Uterus (tissue), 4 donors: ENCODE measurements around the gene LCORL. TPM values are rescaled to one million over a fixed set of nuclear protein-coding genes. Genes with fewer than 3 reads are reported as not detected.

ENCODE experiments used
- DNase-seq, 2 donors: peaks; one replicate each; pipeline ENCODE4 v3.0.0-alpha.2; 2019 to 2020
- H3K27ac ChIP-seq, 2 donors: fragments of 200-600 bp; sonication (generic); 1 replicate in 1 of 2; 2 replicates in 1 of 2; pipeline ENCODE4 v1.5.1; 2016 to 2018
- H3K27me3 ChIP-seq, 2 donors: fragments of 200-600 bp; sonication (generic); one replicate each; pipeline ENCODE4 v1.5.1; 2018 to 2019; ENCODE audit warnings: control low read depth in 1 of 2
- H3K36me3 ChIP-seq, 2 donors: fragments of 200-600 bp; sonication (generic); one replicate each; pipeline ENCODE4 v1.5.1; 2019; ENCODE audit warnings: control low read depth in 1 of 2
- H3K4me1 ChIP-seq, 2 donors: fragments of 200-600 bp; sonication (generic); one replicate each; pipeline ENCODE4 v1.5.1; 2018 to 2019; ENCODE audit warnings: control low read depth in 1 of 2
- H3K4me3 ChIP-seq, 2 donors: fragments of 200-600 bp; sonication (generic); 1 replicate in 1 of 2; 2 replicates in 1 of 2; pipeline ENCODE4 v1.5.1; 2018 to 2019; ENCODE audit warnings: mild to moderate bottlenecking in 1 of 2
- H3K9me3 ChIP-seq, 2 donors: fragments of 200-600 bp; sonication (generic); one replicate each; pipeline ENCODE4 v1.5.1; 2019; ENCODE audit warnings: control low read depth in 1 of 2
- CTCF ChIP-seq, 4 experiments: fragments of 200-600 bp in 2 of 4; fragments of 450-650 bp in 2 of 4; sonication (generic) in 2 of 4; IDR thresholded peaks; one replicate each; pipeline ENCODE4 v1.5.1; 2016 to 2019; ENCODE audit warnings: antibody characterized with exemption in 4 of 4, mild to moderate bottlenecking in 2 of 4, moderate library complexity in 1 of 4
- POLR2A ChIP-seq, 2 donors: fragments of 450-650 bp; IDR thresholded peaks; one replicate each; pipeline ENCODE4 v1.6.1; 2016; ENCODE audit warnings: antibody characterized with exemption in 2 of 2, mild to moderate bottlenecking in 1 of 2, moderate library complexity in 1 of 2
- intact Hi-C: fragments of 100-400 bp; cut with DNase I; formaldehyde crosslinking; loops from one replicate; pipeline ENCODE4 v1.15.1; 2023; ENCODE audit warnings: low total_unique reads
- total RNA-seq, 4 donors: library from RNA; depleted of rRNA in 3 of 4; stranded (reverse); fragments of >200 nt in 3 of 4; gene quantifications; one replicate each; pipeline versions ENCODE4 v1.1.0 to v1.2.4, GENCODE V29; 2014 to 2023
- donor health status: DM: yes; HTN: yes; CAD: no.

The LCORL gene
- total RNA-seq, 4 donors from 2014 or later: 14.1 to 66.7 (median 23.1) TPM

- Histone ChIP-seq H3K27ac (no peak overlapping the region), H3K27me3 (no peaks in the 10 kb centered on the region), H3K9me3 (no peaks in the 10 kb centered on the region), H3K36me3 (no peaks in the 10 kb centered on the region), H3K4me3 (no peak overlapping the region), H3K4me1 (no peaks in the 10 kb centered on the region)
- intact Hi-C loops: no loop called here
- no peak for TF ChIP-seq CTCF (IDR thresholded peaks at IDR 0.05)
- no peak for TF ChIP-seq POLR2A (IDR thresholded peaks at IDR 0.05)
- no peak for DNase-seq
Measured at GRCh38 chr4:17911608-17912007, 109.9 kb downstream of the LCORL start.

- no peaks in the 10 kb centered on the region for H3K27me3 ChIP-seq
- H3K36me3 ChIP-seq: no peaks in the 10 kb centered on the region
- no peaks in the 10 kb centered on the region for H3K4me1 ChIP-seq
- no peak for TF ChIP-seq CTCF (IDR thresholded peaks at IDR 0.05)
- no peak for TF ChIP-seq POLR2A (IDR thresholded peaks at IDR 0.05)
- DNase-seq: no peak
- H3K4me3 ChIP-seq: no peak overlapping the region
- no peak overlapping the region for H3K27ac ChIP-seq
- intact Hi-C loops: no loop called here
- no peaks in the 10 kb centered on the region for H3K9me3 ChIP-seq
Measured at GRCh38 chr4:17898553-17899055, 123.0 kb downstream of the LCORL start.

- intact Hi-C loops: no loop called here
- Histone ChIP-seq H3K36me3 (no peaks in the 10 kb centered on the region), H3K4me1 (no peaks in the 10 kb centered on the region), H3K9me3 (no peaks in the 10 kb centered on the region), H3K27me3 (no peaks in the 10 kb centered on the region), H3K27ac (no peak overlapping the region), H3K4me3 (no peak overlapping the region)
- TF ChIP-seq CTCF (IDR thresholded peaks at IDR 0.05): no peak
- no peak for TF ChIP-seq POLR2A (IDR thresholded peaks at IDR 0.05)
- no peak for DNase-seq
Measured at GRCh38 chr4:17895481-17895880, 126.1 kb downstream of the LCORL start.

GRCh38 chr4:17894421-17894820 is 127.1 kb downstream of the LCORL start:
- H3K36me3 ChIP-seq: no peaks in the 10 kb centered on the region
- no peak overlapping the region for H3K27ac ChIP-seq
- H3K27me3 ChIP-seq: no peaks in the 10 kb centered on the region
- no peaks in the 10 kb centered on the region for H3K4me1 ChIP-seq
- intact Hi-C loops: no loop called here
- H3K9me3 ChIP-seq: no peaks in the 10 kb centered on the region
- H3K4me3 ChIP-seq: no peak overlapping the region
- no peak for TF ChIP-seq POLR2A (IDR thresholded peaks at IDR 0.05)
- no peak for TF ChIP-seq CTCF (IDR thresholded peaks at IDR 0.05)
- DNase-seq: no peak

- no peaks in the 10 kb centered on the region for H3K27me3 ChIP-seq
- no peak overlapping the region for H3K27ac ChIP-seq
- H3K9me3 ChIP-seq: no peaks in the 10 kb centered on the region
- H3K36me3 ChIP-seq: no peaks in the 10 kb centered on the region
- no peak for DNase-seq
- intact Hi-C loops: no loop called here
- no peak overlapping the region for H3K4me3 ChIP-seq
- no peaks in the 10 kb centered on the region for H3K4me1 ChIP-seq
- TF ChIP-seq POLR2A (IDR thresholded peaks at IDR 0.05) (no peak), CTCF (IDR thresholded peaks at IDR 0.05) (no peak)
Measured at GRCh38 chr4:17889692-17890091, 131.9 kb downstream of the LCORL start.
